GM12874 (cell line): ENCODE measurements around the gene F13B.

Experiments
- TF ChIP-seq, protein P1 (sequence below): IDR thresholded peaks from 2 replicates; pipeline ENCODE4 v1.5.1; 2011; ENCODE audit warnings: low read depth, mild to moderate bottlenecking, control low read depth, low read length, moderate library complexity; ENCODE audit not compliant: insufficient read depth

Gene F13B

DNA sequence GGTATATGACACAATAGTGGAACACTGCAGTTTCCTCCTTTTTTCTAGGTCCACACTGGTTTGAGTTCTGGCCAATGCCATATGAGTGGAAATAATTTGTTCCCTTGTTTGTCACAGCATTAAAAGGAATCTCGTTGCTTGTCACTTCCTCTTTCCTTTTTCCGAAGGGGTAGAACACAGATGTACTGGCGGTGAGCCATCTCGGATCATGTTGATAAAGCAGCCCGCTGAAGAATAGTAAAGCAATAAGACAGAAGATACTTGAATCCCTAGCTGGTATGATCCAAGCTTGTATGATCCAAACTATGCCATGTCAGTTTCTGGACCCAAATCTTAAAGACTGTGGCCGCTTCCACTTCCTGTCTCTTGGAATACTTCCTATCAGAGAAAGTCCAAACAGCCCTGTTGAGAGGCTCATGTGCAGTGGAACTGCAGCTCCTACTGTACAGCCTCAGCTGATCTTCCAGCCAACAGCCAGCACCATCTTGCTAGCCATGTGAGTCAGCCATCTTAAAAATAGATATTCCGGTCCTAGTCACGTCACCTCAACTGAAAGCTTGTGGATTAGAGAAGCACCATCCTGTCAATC, 49.4 kb downstream of the F13B start:
- TF ChIP-seq, protein P1, sequence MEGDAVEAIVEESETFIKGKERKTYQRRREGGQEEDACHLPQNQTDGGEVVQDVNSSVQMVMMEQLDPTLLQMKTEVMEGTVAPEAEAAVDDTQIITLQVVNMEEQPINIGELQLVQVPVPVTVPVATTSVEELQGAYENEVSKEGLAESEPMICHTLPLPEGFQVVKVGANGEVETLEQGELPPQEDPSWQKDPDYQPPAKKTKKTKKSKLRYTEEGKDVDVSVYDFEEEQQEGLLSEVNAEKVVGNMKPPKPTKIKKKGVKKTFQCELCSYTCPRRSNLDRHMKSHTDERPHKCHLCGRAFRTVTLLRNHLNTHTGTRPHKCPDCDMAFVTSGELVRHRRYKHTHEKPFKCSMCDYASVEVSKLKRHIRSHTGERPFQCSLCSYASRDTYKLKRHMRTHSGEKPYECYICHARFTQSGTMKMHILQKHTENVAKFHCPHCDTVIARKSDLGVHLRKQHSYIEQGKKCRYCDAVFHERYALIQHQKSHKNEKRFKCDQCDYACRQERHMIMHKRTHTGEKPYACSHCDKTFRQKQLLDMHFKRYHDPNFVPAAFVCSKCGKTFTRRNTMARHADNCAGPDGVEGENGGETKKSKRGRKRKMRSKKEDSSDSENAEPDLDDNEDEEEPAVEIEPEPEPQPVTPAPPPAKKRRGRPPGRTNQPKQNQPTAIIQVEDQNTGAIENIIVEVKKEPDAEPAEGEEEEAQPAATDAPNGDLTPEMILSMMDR = no peak

DNA sequence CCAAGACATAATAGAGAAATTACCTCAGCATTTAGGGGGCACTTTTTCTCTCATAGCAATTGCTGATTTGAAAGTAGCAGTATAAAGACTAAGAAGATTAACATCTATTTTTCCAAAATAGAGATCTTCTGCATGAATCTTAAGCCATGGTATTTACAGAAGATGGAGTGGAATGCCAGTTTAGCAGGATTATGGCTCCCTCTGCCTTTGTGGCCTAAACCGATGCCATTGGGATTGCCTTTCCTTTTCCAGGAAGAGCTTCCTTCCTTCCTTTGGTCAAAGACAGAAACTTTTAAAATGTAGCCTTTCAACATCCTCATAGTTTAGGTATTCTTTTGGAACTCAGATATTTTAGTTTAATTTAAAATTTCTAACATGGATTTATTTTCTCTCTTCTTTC, 50.3 kb downstream of the F13B start:
- TF ChIP-seq, protein P1 = no peak

DNA sequence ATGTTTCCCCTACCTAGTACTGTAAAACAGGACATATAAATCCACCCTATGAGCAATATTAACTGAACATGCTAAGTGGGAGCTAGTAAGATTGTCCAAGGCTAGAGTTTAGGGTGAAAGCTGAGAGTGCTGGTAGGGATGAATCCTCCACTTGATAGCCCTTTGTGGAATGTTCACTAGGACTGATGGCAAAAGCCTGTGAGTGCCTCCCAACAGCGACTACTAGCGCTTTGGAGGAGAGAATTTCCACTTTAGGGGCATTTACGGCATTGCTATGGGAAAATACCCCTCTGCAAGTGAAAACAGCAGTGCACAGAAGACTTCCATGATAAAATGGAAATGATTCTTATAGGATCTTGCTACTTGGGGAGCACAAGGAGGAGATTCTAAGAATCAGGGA, 53.8 kb downstream of the F13B start:
- TF ChIP-seq, protein P1 = no peak

DNA sequence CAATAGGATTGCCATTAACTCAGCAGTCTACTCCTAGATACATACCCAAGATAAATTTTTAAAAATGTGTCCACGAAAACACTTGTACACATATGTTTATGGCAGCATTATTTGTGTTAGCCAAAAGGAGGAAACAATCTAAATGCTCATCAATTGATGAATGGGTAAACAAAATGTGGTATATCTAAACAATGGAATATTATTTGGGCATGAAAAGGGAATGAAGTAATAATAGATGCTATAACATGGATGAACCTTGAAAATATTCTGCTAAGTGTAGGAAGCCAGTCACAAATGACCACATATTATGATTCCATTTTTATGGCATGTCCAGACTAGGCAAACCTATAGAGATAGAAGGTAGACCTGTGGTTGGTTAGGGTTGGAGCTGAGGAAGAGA, 55.4 kb downstream of the F13B start:
- TF ChIP-seq, protein P1 = no peak

DNA sequence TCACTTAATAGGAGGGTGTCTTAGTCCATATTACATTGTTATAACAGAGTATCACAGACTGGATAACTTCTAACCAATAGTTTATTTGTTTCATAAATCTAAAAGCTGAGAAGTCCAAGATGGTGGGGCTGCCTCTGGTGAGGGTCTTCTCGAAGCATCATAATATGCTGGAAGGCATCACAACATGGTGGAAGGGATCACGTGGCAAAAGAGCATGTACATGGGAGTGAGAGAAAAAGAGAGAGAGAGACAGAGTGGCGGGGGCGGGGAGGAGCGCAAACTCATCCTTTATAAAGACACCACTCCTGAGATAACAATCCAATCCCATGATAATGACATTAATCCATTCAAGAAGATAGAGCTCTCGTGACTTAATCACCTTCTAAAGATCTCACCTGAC, 58.2 kb downstream of the F13B start:
- TF ChIP-seq, protein P1 = no peak

DNA sequence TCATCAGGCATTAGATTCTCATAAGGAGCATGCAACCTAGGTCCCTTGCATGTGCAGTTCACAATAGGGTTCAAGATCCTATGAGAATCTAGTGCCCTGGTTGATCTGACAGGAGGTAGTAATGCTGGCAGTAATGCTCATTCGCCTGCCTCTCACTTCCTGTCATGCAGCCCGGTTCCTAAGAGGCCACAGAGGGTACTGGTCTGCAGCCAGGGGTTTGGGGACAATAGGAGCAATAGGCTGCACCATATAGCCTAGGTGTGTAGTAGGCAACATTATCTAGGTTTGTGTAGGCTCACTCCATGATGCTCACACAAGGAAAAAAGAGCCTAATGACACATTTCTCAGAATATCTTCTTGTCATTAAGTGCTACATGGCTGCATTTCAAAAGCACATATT, 63.9 kb downstream of the F13B start:
- TF ChIP-seq, protein P1 = no peak

DNA sequence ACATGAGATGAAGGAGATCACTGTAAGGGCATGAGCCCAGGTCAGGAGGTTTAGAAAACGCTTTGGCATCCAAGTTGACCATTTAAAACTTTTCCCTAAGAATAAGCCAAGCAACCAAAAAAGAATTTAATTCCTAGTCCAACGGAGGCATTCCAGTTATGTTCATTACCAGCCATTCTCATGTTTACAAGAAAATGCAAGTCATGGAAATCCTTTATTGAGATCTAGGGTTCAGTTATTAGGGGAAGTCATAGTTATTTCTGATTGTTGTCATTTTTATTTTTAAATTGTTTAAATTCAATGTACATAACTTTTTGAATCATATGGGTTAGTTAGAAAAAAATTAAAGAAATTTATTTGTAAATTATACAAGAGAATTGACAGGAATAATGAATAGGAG, 65.2 kb downstream of the F13B start:
- TF ChIP-seq, protein P1 = no peak
